HuH-7.5 (cell line): ENCODE data around the gene TSKS.
A peak's percentile ranks its signal among the peaks of the same experiment; 100 is the strongest.

Experiments used
- DNase-seq: peaks from one replicate; pipeline ENCODE4 v3.0.0; 2011; ENCODE audit warnings: low spot score

TSKS gene

GRCh38 chr19:49763230-49763629 lies at the start of gene TSKS:
Gene TSKS, minus strand, starts transcription at chr19:49763306. Its CDS starts 59 bp downstream, at chr19:49763247.
- DNase-seq = no peak

- DNase-seq = no peak
Observed at GRCh38 chr19:49812452-49812996, 49.4 kb upstream of the TSKS start.

- DNase-seq = no peak
Observed at GRCh38 chr19:49811328-49811727, 48.2 kb upstream of the TSKS start.

GRCh38 chr19:49809941-49810389 lies 46.9 kb upstream of the TSKS start:
- no peak for DNase-seq

- peak; percentile 80 for DNase-seq
Observed at GRCh38 chr19:49809160-49809940, 46.2 kb upstream of the TSKS start.

GRCh38 chr19:49808711-49809159 lies 45.6 kb upstream of the TSKS start:
- DNase-seq = peak; percentile 85

- DNase-seq = no peak
Observed at GRCh38 chr19:49807904-49808675, 45.0 kb upstream of the TSKS start.

- no peak for DNase-seq
Observed at GRCh38 chr19:49807058-49807903, 44.2 kb upstream of the TSKS start.

GRCh38 chr19:49806620-49806959 lies 43.5 kb upstream of the TSKS start:
- no peak for DNase-seq

- DNase-seq = no peak
Observed at GRCh38 chr19:49805822-49806619, 42.9 kb upstream of the TSKS start.

GRCh38 chr19:49803529-49803856 lies 40.4 kb upstream of the TSKS start:
- no peak for DNase-seq

GRCh38 chr19:49802836-49803528 lies 39.9 kb upstream of the TSKS start:
- DNase-seq = no peak

GRCh38 chr19:49801966-49802661 lies 39.0 kb upstream of the TSKS start:
- DNase-seq = no peak

GRCh38 chr19:49801401-49801888 lies 38.3 kb upstream of the TSKS start:
- DNase-seq = no peak

- DNase-seq = no peak
Observed at GRCh38 chr19:49800771-49801170, 37.7 kb upstream of the TSKS start.

GRCh38 chr19:49799798-49800376 lies 36.8 kb upstream of the TSKS start:
- no peak for DNase-seq

- no peak for DNase-seq
Observed at GRCh38 chr19:49799271-49799797, 36.2 kb upstream of the TSKS start.

GRCh38 chr19:49798574-49798973 lies 35.5 kb upstream of the TSKS start:
- DNase-seq = no peak

- no peak for DNase-seq
Observed at GRCh38 chr19:49795615-49796014, 32.5 kb upstream of the TSKS start.

GRCh38 chr19:49793561-49793840 lies 30.4 kb upstream of the TSKS start:
- no peak for DNase-seq
